ENCODE measurements around the gene LRFN2.
A peak's percentile ranks its signal among the peaks of the same experiment; 100 is the strongest.

LRFN2 gene

DNA sequence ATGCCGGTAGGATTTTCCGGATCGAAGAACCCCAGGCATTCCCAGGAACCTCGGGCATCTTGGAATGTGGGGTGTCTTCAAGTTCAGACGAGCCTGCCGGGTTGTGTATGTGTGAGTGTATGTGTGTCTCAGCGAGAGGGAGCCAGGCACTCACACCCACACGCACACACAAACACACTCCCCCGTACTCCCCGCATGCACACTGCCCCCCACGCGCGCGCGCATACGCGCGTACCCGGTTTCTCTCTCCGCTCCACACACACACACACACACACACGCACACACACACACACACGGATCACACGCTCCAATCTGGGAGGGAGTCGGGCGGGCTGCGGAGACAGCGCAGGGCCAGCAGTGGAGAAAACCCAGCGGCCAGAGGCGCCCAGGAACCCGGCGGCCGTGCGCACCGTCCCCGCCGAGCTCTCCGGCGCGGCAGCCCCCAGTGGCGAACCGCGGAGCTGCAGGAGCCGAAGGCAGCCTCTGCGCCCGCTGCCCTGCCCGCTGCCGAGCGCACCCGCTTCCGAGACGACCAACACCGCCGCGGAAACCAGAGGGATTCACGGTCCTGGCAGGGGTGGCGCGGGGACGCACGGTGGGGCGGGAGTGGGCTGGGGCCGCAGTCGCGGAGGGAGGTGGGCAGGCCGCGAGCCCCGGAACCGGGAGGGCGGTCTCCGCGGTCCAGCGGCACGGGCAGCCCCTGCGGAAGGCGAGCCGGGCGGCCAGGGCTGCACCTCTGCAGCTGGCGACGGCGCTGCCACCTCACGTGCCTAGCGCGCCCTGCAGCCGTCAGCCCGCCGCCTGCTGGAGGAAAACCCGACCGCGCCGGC is at the start of gene LRFN2:
TSS of gene LRFN2 (minus strand) at position 125 of the 830 bp plus-strand sequence.
- peak; percentile 46 to 52 for DNase-seq (ENCODE audit: low read depth in 2 of 2)

- no peak for DNase-seq (ENCODE audit: low read depth in 2 of 2)
These were observed 47.3 kb upstream of the LRFN2 start for GRCh38 chr6:40634429-40634828.

- DNase-seq (ENCODE audit: low read depth in 2 of 2), result no peak
These were observed 44.6 kb upstream of the LRFN2 start for GRCh38 chr6:40631744-40632143.

DNA sequence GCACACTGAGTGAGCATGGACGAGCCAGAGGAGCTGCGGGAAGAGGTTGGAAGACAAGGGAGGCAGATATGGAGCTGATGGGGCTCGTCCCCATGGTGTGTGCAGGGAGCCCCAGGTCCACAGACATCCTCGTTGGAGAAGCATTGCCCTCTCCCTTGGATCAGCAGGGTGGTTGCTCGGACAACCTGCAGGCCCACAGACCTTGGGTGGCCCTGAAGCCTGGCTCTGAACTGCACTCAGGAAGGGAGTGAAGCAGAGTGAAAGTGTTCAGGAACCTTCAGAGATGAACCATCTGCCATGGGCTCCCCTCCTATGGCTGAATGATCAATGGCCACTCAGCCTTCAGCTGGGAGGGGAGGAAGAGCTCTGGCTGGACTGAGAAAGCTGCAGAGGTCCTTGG is 43.3 kb upstream of the LRFN2 start:
- DNase-seq (ENCODE audit: low read depth in 2 of 2), result no peak

DNA sequence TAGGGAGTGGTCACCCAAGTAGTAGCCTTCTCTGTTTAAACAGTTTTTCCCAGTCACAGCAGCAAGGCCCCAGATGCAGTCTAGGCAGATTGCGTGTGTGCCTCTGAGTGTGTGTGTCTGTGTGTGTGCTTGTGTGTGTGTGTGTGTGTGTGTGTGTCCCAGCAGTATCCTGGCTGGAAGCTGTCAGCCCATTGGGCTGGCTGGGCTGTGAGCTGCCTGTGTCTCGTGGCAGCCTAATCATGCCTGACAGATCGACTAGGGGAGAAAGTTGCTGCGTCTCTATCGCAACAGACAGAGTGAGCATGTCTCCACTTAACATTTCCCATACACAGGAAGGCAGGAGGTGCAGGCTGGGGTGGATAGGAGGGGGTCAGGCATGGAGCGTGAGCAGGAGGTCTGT is 42.9 kb upstream of the LRFN2 start:
- no peak for DNase-seq (ENCODE audit: low read depth in 2 of 2)

- DNase-seq (ENCODE audit: low read depth in 2 of 2), result no peak
These were observed 42.3 kb upstream of the LRFN2 start for GRCh38 chr6:40629463-40629862.

GRCh38 chr6:40627316-40627715 is 40.2 kb upstream of the LRFN2 start:
- no peak for DNase-seq (ENCODE audit: low read depth in 2 of 2)

DNA sequence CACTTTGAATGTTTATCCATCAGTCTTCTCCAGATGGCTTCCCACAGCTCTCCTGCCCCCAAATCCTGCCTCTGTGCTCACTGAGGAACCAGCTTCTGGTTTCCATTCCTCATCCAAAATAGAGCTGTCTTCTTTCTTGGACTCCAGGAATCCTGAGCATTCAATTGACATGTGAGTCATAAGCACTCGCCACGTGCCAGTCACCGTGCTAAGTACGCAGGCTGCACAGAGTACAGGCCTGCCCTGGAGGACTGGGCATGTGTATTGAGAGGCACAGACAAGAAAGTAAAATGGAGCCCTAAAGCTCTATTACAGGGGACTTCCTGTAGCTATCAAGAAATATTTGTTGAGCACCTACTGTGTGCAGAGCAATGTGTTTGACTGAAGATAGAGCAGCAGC is 39.7 kb upstream of the LRFN2 start:
- no peak for DNase-seq (ENCODE audit: low read depth in 2 of 2)

GRCh38 chr6:40623932-40624331 is 36.8 kb upstream of the LRFN2 start:
- no peak for DNase-seq (ENCODE audit: low read depth in 2 of 2)

DNA sequence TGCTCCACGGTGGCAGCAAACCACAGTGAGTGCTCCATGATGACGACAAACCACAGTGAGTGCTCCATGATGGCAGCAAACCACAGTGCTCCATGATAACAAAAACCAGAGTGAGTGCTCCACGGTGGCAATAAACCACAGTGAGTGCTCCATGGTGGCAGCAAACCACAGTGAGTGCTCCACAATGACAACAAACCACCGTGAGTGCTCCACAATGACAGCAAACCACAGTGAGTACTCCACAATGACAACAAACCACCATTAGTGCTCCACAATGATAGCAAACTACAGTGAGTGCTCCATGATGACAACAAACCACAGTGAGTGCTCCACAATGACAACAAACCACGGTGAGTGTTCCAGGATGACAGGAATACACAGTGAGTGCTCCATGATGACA is 36.0 kb upstream of the LRFN2 start:
- DNase-seq (ENCODE audit: low read depth in 2 of 2), result no peak

DNA sequence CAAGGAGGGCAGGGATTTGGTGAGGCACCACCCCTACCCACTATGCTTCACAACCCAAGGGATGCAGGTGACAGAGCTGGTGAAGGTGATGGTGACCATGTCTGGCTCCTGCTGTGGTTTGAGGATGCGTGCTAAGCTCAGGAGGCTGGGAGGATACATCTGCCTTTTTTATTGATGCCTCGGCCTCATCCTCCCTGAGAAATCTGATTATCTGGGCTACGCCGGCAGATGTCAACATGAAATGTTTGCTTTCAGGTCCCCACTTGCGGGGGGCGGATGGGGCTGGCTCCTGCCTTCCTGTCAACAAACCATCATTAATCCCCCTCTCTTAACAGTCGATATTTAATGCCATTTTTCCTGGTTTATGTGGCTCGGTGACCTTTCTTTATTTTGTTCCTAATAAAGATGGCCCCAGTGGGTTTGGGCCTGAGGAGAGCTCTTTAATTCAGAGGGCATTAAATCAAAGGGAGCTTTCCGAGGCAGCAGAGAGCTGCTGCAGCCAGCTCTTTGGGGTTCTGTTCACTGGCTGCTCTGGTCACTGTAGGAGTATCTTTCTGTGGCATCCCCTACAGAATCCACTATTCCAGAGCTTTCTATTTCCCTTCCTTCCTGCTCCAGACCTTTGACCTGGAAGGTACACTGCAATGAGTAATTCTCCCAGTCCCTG is 33.5 kb upstream of the LRFN2 start:
- DNase-seq (ENCODE audit: low read depth in 2 of 2), result no peak

GRCh38 chr6:40614671-40615070 is 27.5 kb upstream of the LRFN2 start:
- no peak for DNase-seq (ENCODE audit: low read depth in 2 of 2)

GRCh38 chr6:40611912-40612311 is 24.7 kb upstream of the LRFN2 start:
- DNase-seq (ENCODE audit: low read depth in 2 of 2), result no peak

- no peak for DNase-seq (ENCODE audit: low read depth in 2 of 2)
These were observed 24.3 kb upstream of the LRFN2 start for GRCh38 chr6:40611434-40611833.

- DNase-seq (ENCODE audit: low read depth in 2 of 2), result no peak
These were observed 23.1 kb upstream of the LRFN2 start for GRCh38 chr6:40610229-40610628.

DNA sequence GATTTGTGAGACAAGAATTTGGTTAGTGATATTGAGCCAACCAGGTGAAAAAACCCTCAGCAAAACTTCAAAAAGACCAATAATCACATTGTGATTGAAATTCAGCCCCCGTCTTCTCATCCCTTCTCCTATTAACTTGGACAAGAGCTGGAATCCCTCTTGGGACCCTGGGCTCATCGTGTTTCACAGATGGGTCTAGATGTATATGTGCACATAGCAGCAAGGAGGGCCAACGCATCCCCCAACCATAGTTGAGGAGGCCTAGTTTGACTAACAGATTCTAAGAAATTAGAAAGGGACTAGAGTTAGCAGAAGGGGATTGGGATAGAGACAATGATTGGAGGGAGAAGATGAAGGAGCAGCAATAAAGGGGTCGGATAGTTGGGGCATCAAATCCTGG is 19.8 kb upstream of the LRFN2 start:
- no peak for DNase-seq (ENCODE audit: low read depth in 2 of 2)

DNA sequence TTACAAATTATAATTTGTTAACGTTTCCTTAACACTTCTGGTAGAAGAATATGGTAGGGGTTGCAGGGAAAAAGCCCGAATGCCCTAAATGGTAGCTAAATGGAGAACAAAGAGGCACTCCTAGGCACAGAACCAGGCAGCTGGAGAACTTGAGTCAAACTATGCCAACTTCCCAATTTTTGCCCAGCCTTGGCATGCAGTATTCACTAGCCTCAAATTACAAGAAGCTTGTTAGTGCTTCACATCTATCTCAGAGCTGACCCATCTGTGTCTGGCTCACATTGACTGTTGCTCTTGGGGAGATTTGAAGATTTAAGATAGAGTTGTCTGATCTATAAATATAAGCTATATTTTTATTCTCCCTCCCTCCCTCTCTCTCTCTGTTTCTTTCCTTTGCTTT is 19.4 kb upstream of the LRFN2 start:
- DNase-seq (ENCODE audit: low read depth in 2 of 2), result no peak

DNA sequence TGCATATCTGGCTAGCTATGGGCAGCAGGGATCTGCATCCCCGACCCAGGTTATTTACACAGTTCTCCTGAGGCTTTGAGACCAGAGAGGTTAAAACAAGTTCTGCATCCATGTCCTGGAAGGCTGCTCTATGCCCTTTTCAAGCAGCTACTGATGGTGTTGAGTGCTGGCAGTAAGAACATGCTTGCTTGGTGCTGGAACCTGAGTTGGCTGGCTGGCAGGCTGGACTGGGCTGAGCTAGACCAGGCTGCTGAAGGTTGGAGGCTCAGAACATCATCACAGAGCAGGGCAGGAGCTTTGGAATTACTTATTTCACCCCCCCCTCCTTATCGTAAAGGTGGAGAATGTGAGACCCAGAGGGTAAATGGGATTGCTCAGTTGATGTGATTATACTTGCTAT is 16.9 kb upstream of the LRFN2 start:
- no peak for DNase-seq (ENCODE audit: low read depth in 2 of 2)

DNA sequence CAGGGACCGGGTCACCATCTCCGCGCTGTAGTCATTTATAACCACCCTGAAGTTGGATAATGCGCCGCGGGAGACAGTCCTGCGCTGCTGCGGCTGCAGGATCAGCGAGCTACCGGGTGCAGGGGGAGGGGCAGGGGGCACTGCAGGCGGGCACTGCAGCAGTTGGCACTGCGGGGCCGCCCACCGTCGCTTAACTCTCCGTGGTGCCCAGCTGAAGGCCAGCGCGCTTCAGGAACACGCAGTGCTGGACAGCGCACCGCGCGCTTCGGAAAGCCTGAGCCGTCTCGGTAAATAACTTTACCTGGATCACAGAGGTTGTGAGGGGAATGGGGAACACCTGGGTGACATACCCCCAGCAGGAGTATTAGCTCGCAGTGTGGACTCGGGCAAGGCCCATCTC is 12.4 kb upstream of the LRFN2 start:
- DNase-seq (ENCODE audit: low read depth in 2 of 2), result no peak

GRCh38 chr6:40598516-40598915 is 11.4 kb upstream of the LRFN2 start:
- DNase-seq (ENCODE audit: low read depth in 2 of 2), result no peak

DNA sequence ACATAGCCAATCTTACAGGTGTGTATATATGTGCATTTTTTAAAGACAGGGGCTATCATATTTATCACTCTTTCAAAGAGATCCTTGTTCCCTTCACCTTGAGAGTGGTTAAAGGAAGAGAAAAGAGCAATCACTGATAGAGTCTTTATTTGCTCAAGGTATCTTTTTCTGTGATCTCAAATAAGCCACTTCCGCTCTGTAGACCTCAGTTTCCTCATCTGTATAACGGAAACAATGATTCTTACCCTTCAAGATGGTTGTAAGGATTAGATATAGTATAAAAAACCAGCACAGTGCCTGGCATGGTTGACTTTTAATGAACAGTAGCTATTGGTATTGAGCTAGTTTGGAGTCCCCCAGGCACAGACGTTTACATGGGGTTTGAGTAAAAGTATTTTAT is 10.1 kb upstream of the LRFN2 start:
- no peak for DNase-seq (ENCODE audit: low read depth in 2 of 2)

GRCh38 chr6:40588480-40588879 is 1.3 kb upstream of the LRFN2 start:
- DNase-seq (ENCODE audit: low read depth in 2 of 2), result no peak

- DNase-seq (ENCODE audit: low read depth in 2 of 2), result no peak
These were observed 863 bp upstream of the LRFN2 start for GRCh38 chr6:40588070-40588384.

Measured in stimulated activated CD8-positive, alpha-beta memory T cell treated with anti-CD3 and anti-CD28 coated beads, Interleukin-15, amount 100 ng/mL, for 48 hours (primary cell).